GM19324 (cell line): Measurements from ENCODE around the gene GABRD.

Experiments
- ATAC-seq: cut with Tn5 transposase; IDR thresholded peaks from one replicate; pipeline ENCODE4 v1.9.1; 2021; ENCODE audit warnings: mild to moderate bottlenecking, moderate library complexity; ENCODE audit not compliant: unreplicated experiment, low FRiP score

Gene GABRD

DNA sequence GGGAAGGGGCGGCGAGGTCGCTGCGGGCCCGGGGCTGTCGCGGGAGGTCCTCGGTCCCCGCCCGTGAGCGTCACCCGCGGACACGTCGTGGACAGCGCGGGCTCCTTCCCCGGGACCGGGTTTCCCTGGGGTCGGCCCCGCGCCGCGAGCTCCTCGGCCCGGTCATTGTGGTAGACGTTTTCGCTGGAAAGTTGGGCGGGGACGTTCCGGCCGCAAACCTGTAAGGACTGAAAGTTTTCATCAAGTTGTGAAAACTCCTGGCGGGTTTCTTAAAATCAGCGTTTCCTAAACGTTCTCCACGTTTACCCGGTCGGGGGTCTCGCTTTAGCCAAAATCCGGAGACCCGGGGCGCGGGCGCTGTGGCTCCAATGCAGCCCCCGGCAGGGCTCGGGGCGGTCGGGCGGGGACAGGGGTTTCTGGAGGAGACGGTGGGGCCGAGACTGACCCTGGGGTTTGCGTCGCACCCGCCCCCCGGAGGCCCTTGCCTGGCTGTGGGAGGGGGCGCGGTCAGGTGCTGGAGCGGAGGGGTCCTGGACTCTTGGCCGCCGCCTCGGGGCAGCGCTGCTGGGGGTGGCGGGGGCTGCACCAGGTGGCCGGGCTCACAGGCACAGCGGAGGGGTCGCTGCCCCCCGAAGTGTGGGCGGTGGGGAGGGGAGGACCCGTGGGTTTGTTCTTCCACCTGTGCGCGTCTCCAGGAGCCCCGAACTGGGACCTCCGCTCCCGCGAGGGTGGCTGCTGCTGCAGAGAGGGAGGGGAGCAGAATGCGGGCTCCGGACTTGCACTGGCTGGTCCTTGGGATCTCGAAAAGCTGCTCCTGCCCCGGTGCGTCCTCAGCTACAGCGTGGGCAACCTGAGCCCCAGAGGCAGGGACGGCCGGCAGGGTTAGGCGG lies 31.9 kb downstream of the GABRD start:
- ATAC-seq, result no peak

- no peak for ATAC-seq
Observed at GRCh38 chr1:2052054-2052679, 33.0 kb downstream of the GABRD start.

DNA sequence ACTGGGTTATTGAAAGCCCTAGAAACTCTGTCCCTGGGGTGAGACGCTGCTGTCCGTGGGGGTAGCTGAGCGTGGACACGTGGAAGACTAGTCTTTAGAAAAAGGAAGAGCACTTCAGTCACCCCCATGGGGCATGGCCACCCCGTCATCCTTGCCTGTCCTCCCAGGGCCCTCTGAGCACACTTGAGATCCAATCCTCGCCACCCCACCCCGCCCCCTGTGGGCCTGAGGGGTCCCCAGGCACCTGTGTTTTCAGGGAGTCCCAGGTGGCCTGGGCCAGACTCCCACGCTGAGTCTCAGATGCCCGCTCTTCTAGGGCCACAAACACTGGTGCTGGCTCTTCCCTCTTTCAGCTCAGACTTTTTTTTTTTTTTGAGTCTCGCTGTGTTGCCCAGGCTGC lies 33.6 kb downstream of the GABRD start:
- ATAC-seq, result no peak

DNA sequence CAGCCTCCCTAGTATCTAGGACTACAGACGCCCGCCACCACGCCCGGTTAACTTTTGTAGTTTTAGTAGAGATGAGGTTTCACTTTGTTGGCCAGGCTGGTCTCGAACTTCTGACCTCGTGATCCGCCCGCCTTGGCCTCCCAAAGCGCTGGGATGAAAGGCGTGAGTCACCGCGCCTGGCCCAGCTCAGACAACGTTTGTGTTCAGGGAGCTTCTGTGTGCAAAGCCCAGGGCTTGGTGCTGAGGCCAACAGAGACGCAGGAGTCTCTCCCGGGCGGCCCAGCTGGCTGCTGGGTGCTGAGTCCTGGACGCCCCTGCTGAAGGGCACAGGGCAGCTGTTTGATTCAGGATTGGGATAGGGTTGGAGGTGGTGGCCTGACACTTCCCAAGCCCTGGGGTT lies 34.1 kb downstream of the GABRD start:
- ATAC-seq, result no peak

DNA sequence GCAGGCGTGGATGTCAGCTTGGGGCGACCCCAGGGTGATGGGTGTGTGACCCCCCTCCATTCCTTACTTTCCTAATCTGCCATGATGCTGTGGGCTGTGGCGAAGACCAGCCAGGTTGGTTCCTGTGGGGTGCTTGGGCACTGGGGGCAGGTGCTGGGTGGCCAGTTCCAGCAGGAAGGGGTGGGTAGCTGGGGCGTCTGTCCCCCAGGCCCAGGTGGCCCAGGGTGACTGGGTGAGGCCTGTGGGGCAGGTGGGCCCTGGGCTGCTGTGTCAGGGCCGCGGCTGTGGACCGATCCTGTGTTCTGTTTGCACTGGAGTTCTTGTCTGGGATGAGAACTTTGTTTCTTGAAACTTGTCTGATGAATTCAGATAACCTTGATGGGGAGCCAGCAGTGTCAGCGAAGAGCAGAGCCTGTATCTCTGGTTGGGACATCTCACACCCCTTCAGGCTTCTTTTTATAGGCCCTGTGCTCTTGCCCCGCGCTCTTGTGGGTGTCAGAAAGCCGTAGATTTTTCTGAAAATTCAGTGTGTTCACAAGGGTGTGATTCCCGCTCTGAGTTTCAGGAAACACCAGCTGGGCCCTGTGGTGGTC lies 34.7 kb downstream of the GABRD start:
- no peak for ATAC-seq

GRCh38 chr1:2054560-2054959 lies 35.4 kb downstream of the GABRD start:
- ATAC-seq, result no peak

DNA sequence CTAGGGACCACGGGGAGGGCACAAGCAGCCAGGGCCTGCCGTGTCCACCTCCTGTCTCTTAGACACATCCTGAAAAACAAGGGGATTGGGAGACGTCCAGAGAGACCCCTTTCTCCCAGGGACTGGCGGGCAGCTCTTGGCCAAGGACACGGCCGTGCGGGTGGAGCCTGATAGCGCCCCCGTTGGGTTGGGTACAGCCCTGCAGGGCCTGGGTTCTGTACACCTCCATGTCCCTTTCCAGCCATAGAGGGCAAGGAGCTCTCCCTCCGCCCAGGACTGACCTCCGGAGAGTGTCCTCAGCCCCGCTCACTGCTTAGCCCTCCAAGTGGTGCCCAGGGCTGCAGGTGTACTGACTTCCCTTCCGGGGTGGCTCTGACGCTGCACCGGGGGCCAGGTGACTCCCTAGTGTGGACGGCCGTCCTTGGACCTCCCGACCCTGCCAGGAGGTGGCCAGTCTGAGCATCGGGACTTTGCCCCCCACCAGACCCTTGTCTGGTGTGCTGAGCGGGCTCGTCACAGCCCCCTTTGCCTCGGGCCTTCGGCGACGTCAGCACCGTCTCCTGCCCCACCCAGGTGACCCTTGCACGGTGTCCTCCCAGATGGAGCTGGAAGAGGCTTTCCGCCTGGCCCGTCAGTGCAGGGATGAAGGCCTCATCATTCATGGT lies 36.9 kb downstream of the GABRD start:
- ATAC-seq, result no peak

DNA sequence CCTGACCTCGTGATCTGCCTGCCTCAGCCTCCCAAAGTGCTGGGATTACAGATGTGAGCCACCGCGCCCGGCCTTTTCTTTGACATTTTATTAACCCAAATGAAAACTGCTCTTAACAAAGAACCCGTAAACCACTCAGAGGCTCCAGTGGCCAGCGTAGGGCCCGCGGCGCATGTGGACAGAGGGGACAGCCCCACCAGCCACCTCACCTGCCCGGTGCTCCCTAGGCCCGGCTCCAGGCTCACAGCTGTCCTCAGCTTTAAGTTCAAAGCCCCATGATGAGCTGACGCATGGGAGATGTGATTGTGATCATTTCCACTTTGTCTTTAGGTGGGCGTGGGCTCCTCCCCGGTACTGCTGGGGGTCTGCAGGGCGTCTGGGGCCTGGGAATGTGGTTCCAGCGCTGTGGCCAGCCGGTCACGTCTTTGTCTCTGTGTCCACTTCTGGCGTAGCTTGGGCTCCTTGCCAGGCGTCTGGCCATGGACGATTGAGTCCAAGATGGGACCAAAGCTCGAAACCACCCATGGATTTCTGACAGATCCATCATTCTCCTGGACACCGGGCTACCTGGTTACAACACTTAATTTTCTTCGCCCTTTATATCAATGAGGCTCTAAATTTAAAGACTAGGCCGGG lies 37.9 kb downstream of the GABRD start:
- ATAC-seq, result no peak

GRCh38 chr1:2059290-2059953 lies 40.3 kb downstream of the GABRD start:
- ATAC-seq, result no peak

DNA sequence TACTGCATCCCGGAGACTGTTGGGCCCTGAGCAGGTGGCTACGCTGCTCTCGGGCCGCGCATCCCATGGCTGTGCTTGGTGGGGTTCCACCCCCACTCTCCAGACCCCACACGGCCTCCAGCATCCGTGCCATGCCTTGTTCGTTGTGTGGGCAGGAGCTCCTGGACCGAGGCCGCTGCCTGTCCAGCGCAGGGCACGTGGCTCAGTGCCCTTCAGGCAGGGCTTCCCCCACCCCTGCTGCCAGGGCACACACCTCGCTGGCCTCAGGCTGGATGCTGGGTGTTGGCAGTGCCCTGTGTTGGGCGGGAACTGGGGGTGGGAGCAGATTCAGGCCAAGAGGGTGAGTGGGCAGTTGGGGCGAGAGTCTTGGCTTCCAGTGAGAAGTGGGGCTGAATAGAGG lies 40.9 kb downstream of the GABRD start:
- no peak for ATAC-seq

DNA sequence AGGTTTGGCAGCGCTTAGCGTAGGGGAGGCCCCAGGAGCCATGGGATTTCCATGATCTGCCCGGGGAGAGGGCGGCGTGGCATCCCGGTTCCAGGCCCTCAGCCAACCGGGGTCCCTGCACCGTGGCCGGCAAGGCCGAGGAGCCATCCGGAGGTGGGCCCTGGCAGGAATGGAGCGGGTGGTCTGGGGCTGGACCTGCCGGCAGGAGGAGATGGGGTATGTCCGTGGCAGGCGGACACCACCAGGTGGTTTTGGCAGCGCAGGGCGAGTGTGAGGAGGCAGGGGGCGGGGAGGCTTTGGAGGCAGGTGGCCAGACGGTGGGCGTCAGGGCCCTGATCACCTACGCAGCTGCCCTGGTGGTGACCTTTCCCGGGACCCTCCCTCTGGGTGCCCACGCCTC lies 41.4 kb downstream of the GABRD start:
- no peak for ATAC-seq

GRCh38 chr1:2061065-2061778 lies 42.1 kb downstream of the GABRD start:
- ATAC-seq, result no peak

DNA sequence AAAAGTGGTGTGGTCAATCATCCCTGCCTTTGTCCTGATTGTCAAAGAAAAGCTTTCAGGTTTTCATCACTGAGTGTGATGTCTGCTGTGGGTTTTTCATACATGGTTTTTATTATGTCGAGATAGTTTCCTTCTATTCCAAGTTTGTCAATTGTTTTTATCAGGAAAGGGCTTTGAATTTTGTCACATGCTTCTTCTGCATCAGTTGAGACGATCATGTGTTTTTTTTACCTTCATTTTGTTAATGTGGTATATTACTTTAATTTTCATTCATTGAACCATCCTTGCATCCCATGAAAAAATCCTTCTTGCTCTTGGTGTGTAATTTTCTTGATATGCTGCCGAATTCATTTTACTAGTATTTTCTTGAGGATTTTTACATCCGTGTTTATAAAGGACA lies 46.6 kb downstream of the GABRD start:
- ATAC-seq, result no peak

GRCh38 chr1:2067393-2067792 lies 48.2 kb downstream of the GABRD start:
- ATAC-seq, result no peak

- ATAC-seq, result no peak
Observed at GRCh38 chr1:2067981-2068380, 48.8 kb downstream of the GABRD start.

- no peak for ATAC-seq
Observed at GRCh38 chr1:2068951-2069350, 49.8 kb downstream of the GABRD start.

DNA sequence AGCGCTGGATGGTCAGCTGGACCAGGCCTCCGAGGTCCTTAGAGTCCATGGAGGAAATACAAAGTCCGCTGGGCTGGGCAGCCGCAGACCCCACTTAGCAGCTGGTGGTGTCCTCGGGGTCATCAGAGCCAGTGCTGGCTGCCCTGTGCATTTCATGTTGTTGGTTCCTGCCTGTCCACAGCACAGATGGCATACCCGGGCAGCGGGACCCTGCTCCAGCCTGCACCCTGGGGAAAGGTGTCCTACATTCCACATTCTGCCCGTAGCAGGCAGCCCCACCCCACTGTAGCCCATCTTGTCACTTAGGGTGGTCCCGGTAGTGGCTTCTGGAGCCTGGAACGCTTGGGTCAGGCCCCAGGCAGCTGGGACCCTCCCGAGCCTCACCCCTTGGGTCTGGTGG lies 50.9 kb downstream of the GABRD start:
- ATAC-seq, result no peak

GRCh38 chr1:2070800-2071530 lies 51.8 kb downstream of the GABRD start:
- no peak for ATAC-seq
